H9 (cell line): ENCODE measurements around the gene CRYGC. TPM values are rescaled to one million over a fixed set of nuclear protein-coding genes. Genes with fewer than 3 reads are reported as not detected.

ENCODE experiments used
- DNase-seq: peaks from one replicate; pipeline ENCODE4 v3.0.0-alpha.2; 2017
- H2AFZ ChIP-seq: one replicate; pipeline ENCODE4 v1.6.1; 2013; ENCODE audit warnings: mild to moderate bottlenecking, low read length, control low read depth, moderate library complexity
- H2AK5ac ChIP-seq: 2 replicates; pipeline ENCODE4 v1.6.1; 2013; ENCODE audit warnings: low read length, control low read depth, mixed read lengths; ENCODE audit not compliant: insufficient read length
- H2BK120ac ChIP-seq: one replicate; pipeline ENCODE4 v1.6.1; 2013; ENCODE audit warnings: low read depth, mild to moderate bottlenecking, low read length, control low read depth, inconsistent platforms; ENCODE audit not compliant: poor library complexity, severe bottlenecking
- H2BK12ac ChIP-seq: 2 replicates; pipeline ENCODE4 v1.6.1; 2013; ENCODE audit warnings: low read length, control low read depth, mixed read lengths, low read depth; ENCODE audit not compliant: insufficient read length
- H2BK15ac ChIP-seq: 2 replicates; pipeline ENCODE4 v1.6.1; 2013; ENCODE audit warnings: low read depth, low read length, control low read depth
- H2BK20ac ChIP-seq: one replicate; pipeline ENCODE4 v1.6.1; 2013; ENCODE audit warnings: low read depth, mild to moderate bottlenecking, low read length, control low read depth, inconsistent platforms; ENCODE audit not compliant: poor library complexity, severe bottlenecking
- H2BK5ac ChIP-seq: 2 replicates; pipeline ENCODE4 v1.6.1; 2013; ENCODE audit warnings: low read length, control low read depth, mixed read lengths; ENCODE audit not compliant: insufficient read length
- H3K14ac ChIP-seq: 2 replicates; pipeline ENCODE4 v1.6.1; 2013; ENCODE audit warnings: low read length, control low read depth; ENCODE audit not compliant: insufficient read depth
- H3K18ac ChIP-seq: 2 replicates; pipeline ENCODE4 v1.6.1; 2013; ENCODE audit warnings: low read depth, mild to moderate bottlenecking, mixed read lengths, low read length, control low read depth; ENCODE audit not compliant: insufficient read length
- H3K23ac ChIP-seq: 2 replicates; pipeline ENCODE4 v1.6.1; 2013; ENCODE audit warnings: low read length, control low read depth, mixed read lengths, low read depth; ENCODE audit not compliant: insufficient read length
- H3K23me2 ChIP-seq: 2 replicates; pipeline ENCODE4 v1.6.1; 2013; ENCODE audit warnings: low read depth, mild to moderate bottlenecking, mixed read lengths, low read length, control low read depth; ENCODE audit not compliant: insufficient read length, poor library complexity, severe bottlenecking
- H3K27ac ChIP-seq: 2 replicates; pipeline ENCODE4 v1.5.1; 2013; ENCODE audit warnings: low read length, control low read depth, mixed read lengths, low read depth; ENCODE audit not compliant: insufficient read length
- H3K27me3 ChIP-seq: 2 replicates; pipeline ENCODE4 v1.6.1; 2013; ENCODE audit warnings: low read length, control low read depth, inconsistent platforms; ENCODE audit not compliant: insufficient read depth
- H3K4ac ChIP-seq: 2 replicates; pipeline ENCODE4 v1.6.1; 2013; ENCODE audit warnings: low read depth, mild to moderate bottlenecking, control low read depth, inconsistent platforms, low read length, moderate library complexity
- H3K4me1 ChIP-seq: 2 replicates; pipeline ENCODE4 v1.6.1; 2013; ENCODE audit warnings: low read length, control low read depth, inconsistent platforms; ENCODE audit not compliant: insufficient read depth
- H3K4me2 ChIP-seq: 2 replicates; pipeline ENCODE4 v1.6.1; 2013; ENCODE audit warnings: low read length, control low read depth, mixed read lengths; ENCODE audit not compliant: insufficient read length, insufficient read depth
- H3K56ac ChIP-seq: 2 replicates; pipeline ENCODE4 v1.6.1; 2013; ENCODE audit warnings: low read depth, mild to moderate bottlenecking, mixed read lengths, low read length, control low read depth; ENCODE audit not compliant: insufficient read length
- H3K79me1 ChIP-seq: 2 replicates; pipeline ENCODE4 v1.6.1; 2013; ENCODE audit warnings: low read depth, mild to moderate bottlenecking, moderate library complexity, low read length, control low read depth, inconsistent platforms; ENCODE audit not compliant: insufficient read depth, poor library complexity, severe bottlenecking
- H3K79me2 ChIP-seq: 2 replicates; pipeline ENCODE4 v1.6.1; 2013; ENCODE audit warnings: low read length, control low read depth, inconsistent platforms; ENCODE audit not compliant: insufficient read depth
- H3K9ac ChIP-seq: 2 replicates; pipeline ENCODE4 v1.6.1; 2013; ENCODE audit warnings: low read length, control low read depth, mixed read lengths; ENCODE audit not compliant: insufficient read length; ENCODE audit errors: extremely low read depth
- H3K9me3 ChIP-seq: one replicate; pipeline ENCODE4 v1.6.1; 2013; ENCODE audit warnings: low read depth, low read length, inconsistent platforms; ENCODE audit not compliant: control insufficient read depth
- H3T11ph ChIP-seq: one replicate; pipeline ENCODE4 v1.6.1; 2013; ENCODE audit warnings: mild to moderate bottlenecking, low read length, control low read depth, inconsistent platforms
- H4K20me1 ChIP-seq: one replicate; pipeline ENCODE4 v1.6.1; 2013; ENCODE audit not compliant: control insufficient read depth, insufficient read length, insufficient read depth
- H4K5ac ChIP-seq: 2 replicates; pipeline ENCODE4 v1.6.1; 2013; ENCODE audit warnings: low read depth, mild to moderate bottlenecking, mixed read lengths, low read length, control low read depth; ENCODE audit not compliant: insufficient read length
- H4K8ac ChIP-seq: replicated peaks from 2 replicates; pipeline ENCODE4 v1.6.1; 2013; ENCODE audit warnings: low read length, control low read depth, mixed read lengths, low read depth; ENCODE audit not compliant: insufficient read length
- H4K91ac ChIP-seq: 2 replicates; pipeline ENCODE4 v1.6.1; 2013; ENCODE audit warnings: low read depth, mild to moderate bottlenecking, moderate library complexity, mixed read lengths, low read length, control low read depth; ENCODE audit not compliant: insufficient read length
- H3K27ac Mint-ChIP-seq, 3 experiments: 2 replicates in 2 of 3; 3 replicates in 1 of 3; pipeline ENCODE4 v1.8.0; 2020 to 2021; ENCODE audit warnings: mixed read lengths in 3 of 3, mild to moderate bottlenecking in 1 of 3, moderate library complexity in 1 of 3
- H3K27me3 Mint-ChIP-seq: 2 replicates; pipeline ENCODE4 v1.8.0; 2021; ENCODE audit warnings: low read depth, mild to moderate bottlenecking, moderate library complexity, mixed read lengths
- H3K36me3 Mint-ChIP-seq, 3 experiments: 2 replicates in 2 of 3; 3 replicates in 1 of 3; pipeline ENCODE4 v1.8.0; 2020 to 2021; ENCODE audit warnings: low read depth in 3 of 3, mixed read lengths in 3 of 3; ENCODE audit not compliant: insufficient read depth in 1 of 3
- H3K4me1 Mint-ChIP-seq, 2 experiments: 2 replicates each; pipeline ENCODE4 v1.8.0; 2020; ENCODE audit warnings: mixed read lengths in 2 of 2
- H3K4me3 Mint-ChIP-seq, 2 experiments: 2 replicates in 1 of 2; 3 replicates in 1 of 2; pipeline ENCODE4 v1.8.0; 2020 to 2021; ENCODE audit warnings: mild to moderate bottlenecking in 2 of 2, mixed read lengths in 2 of 2, moderate library complexity in 1 of 2
- H3K9me3 Mint-ChIP-seq, 2 experiments: 2 replicates in 1 of 2; 3 replicates in 1 of 2; pipeline ENCODE4 v1.8.0; 2020; ENCODE audit warnings: mild to moderate bottlenecking in 2 of 2, mixed read lengths in 2 of 2, moderate library complexity in 1 of 2
- CTCF ChIP-seq: fragments of 200-600 bp; sonication (generic); conservative IDR thresholded peaks from 3 replicates; pipeline ENCODE4 v1.8.0; 2021; ENCODE audit warnings: antibody characterized with exemption, mild to moderate bottlenecking
- WGBS: extraction: QIAGEN DNeasy Blood & Tissue Kit; methylation state at CpG from one replicate; pipeline ENCODE4 v1.1.7; 2013; ENCODE audit warnings: missing lambda C conversion rate, low lambda C conversion rate, mixed read lengths; ENCODE audit not compliant: insufficient read length; ENCODE audit errors: extremely low coverage; 5-methylcytosine and 5-hydroxymethylcytosine counted together
- long read RNA-seq: library from polyadenylated mRNA; unstranded; transcript quantifications from one replicate; pipeline ENCODE4 v2.0.0, GENCODE V29; 2020
- total RNA-seq: library from RNA; stranded (reverse); gene quantifications from 2 replicates; pipeline ENCODE4 v1.2.1, GENCODE V29; 2021

Gene CRYGC, protein sequence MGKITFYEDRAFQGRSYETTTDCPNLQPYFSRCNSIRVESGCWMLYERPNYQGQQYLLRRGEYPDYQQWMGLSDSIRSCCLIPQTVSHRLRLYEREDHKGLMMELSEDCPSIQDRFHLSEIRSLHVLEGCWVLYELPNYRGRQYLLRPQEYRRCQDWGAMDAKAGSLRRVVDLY
- not detected in 2 replicates for total RNA-seq
- long read RNA-seq = 0 reads

DNA sequence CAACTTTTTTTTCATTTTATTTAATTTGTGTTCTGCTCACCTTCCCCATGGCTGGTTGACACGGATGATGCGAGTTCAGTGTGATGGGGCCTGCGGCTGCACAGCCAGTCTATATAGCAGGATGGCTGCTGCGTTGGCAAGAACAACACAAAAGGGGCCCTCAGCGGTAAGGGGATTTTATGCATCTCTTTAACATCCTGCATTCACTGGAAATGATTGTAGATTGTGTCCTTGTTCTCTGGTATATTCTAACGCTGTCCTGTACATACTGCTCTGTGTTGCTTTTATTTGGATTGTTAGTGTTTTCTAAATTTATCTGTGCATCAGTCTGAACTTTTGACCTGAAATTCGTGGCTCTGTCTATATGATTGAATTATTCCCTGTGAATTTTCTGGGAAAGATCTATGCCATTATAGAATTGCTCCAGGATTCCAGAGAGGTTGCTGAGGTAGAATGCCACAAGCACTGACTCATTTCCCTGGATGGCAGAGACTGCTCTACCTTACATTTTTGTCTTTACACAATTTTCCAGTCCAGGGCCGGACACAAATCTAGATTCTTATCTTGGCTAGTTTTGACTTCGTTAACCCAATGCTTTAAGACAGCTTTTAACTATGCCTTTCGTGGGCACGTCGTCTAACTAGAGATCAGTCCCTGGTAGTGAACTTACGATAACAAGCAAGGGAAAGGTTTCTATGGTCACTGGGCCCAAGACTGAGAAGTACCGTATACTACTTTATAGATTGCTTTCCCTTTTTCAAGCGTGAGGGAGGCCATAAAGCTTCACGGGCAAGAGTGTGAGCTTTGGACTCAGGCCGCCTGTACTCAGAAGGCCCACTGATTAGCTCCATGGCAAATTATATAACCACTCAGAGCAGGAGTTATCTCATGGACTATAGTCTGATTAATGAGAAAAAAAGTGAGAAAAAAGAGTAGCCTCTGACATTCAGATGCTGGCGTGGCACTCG is at the start of gene CRYGC:
Gene CRYGC, minus strand, starts transcription at position 85 of the 968 bp plus-strand sequence. Its CDS starts 36 bp downstream, at position 49.
- H2BK5ac ChIP-seq = no peak within 1 kb of the TSS
- no peaks in the 10 kb centered on the region for H3K79me2 ChIP-seq
- no peaks in the 10 kb centered on the region; a peak in 1 of 7 replicates for H3K36me3 Mint-ChIP-seq
- no peak within 1 kb of the TSS for H2BK15ac ChIP-seq
- no peak within 1 kb of the TSS for H2AK5ac ChIP-seq
- H2BK20ac ChIP-seq = no peak within 1 kb of the TSS
- H4K20me1 ChIP-seq = no peaks in the 10 kb centered on the region
- no peak within 1 kb of the TSS for H3K23ac ChIP-seq
- H3K4me3 Mint-ChIP-seq = no peak within 1 kb of the TSS
- no peaks in the 10 kb centered on the region for H3K4me1 Mint-ChIP-seq
- H2AFZ ChIP-seq = no peak within 1 kb of the TSS
- no CpG with 5 or more reads among the region's 19 CpGs for WGBS
- H3K79me1 ChIP-seq = no peaks in the 10 kb centered on the region
- no peak within 1 kb of the TSS for H3T11ph ChIP-seq
- no peaks in the 10 kb centered on the region for H3K23me2 ChIP-seq
- H3K27ac ChIP-seq = no peak within 1 kb of the TSS
- H3K4me2 ChIP-seq = no peak within 1 kb of the TSS
- H2BK120ac ChIP-seq = no peak within 1 kb of the TSS
- H4K8ac ChIP-seq = no peak within 1 kb of the TSS
- H3K27me3 Mint-ChIP-seq = no peaks in the 10 kb centered on the region
- H3K9me3 Mint-ChIP-seq = peaks cover 2 to 3% of the 10 kb centered on the region in 2 experiments; a peak in 2 of 5 replicates
- H3K27me3 ChIP-seq = no peaks in the 10 kb centered on the region
- no peak for TF ChIP-seq CTCF
- H3K14ac ChIP-seq = no peak within 1 kb of the TSS
- no peak within 1 kb of the TSS for H3K27ac Mint-ChIP-seq
- H3K18ac ChIP-seq = no peak within 1 kb of the TSS
- H3K4ac ChIP-seq = no peak within 1 kb of the TSS
- H3K9ac ChIP-seq = no peak within 1 kb of the TSS
- no peak for DNase-seq
- no peak within 1 kb of the TSS for H2BK12ac ChIP-seq
- H4K5ac ChIP-seq = no peak within 1 kb of the TSS
- H4K91ac ChIP-seq = no peak within 1 kb of the TSS
- H3K9me3 ChIP-seq = no peaks in the 10 kb centered on the region
- no peak within 1 kb of the TSS for H3K56ac ChIP-seq
- H3K4me1 ChIP-seq = no peaks in the 10 kb centered on the region
